SK-N-MC (cell line): ENCODE results near the gene ERG28.

ENCODE experiments used
- DNase-seq: peaks from one replicate; pipeline ENCODE4 v3.0.0-alpha.2; 2011; ENCODE audit warnings: low read depth, low spot score
- H3K27ac ChIP-seq: fragments of 200-600 bp; sonication (generic); 2 replicates; pipeline ENCODE4 v1.5.1; 2016; ENCODE audit warnings: mixed run types
- H3K36me3 ChIP-seq: fragments of 200-600 bp; sonication (generic); 2 replicates; pipeline ENCODE4 v1.6.1; 2017; ENCODE audit warnings: antibody characterized with exemption, low read length, mixed read lengths; ENCODE audit not compliant: insufficient read depth
- H3K4me3 ChIP-seq: fragments of 200-600 bp; sonication (generic); 2 replicates; pipeline ENCODE4 v1.5.1; 2016
- H3K9ac ChIP-seq: fragments of 200-600 bp; sonication (generic); 2 replicates; pipeline ENCODE4 v1.8.0; 2017; ENCODE audit warnings: mixed run types, mixed read lengths; ENCODE audit not compliant: insufficient read length
- H3K9me3 ChIP-seq: fragments of 200-600 bp; sonication (generic); 2 replicates; pipeline ENCODE4 v1.6.1; 2017; ENCODE audit warnings: low read depth, mild to moderate bottlenecking, antibody characterized with exemption, low read length, moderate library complexity, mixed read lengths
- EZH2 ChIP-seq: fragments of 200-600 bp; sonication (generic); IDR thresholded peaks from one replicate; pipeline ENCODE4 v1.6.1; 2017; ENCODE audit warnings: antibody characterized with exemption
- FOXP2 ChIP-seq: optimal IDR thresholded peaks from 2 replicates; pipeline ENCODE3; 2011; ENCODE audit warnings: mild to moderate bottlenecking, moderate library complexity; ENCODE audit not compliant: insufficient read depth; ENCODE audit errors: extremely low read length, control extremely low read depth
- POLR2AphosphoS5 ChIP-seq: IDR thresholded peaks from 2 replicates; pipeline ENCODE4 v1.6.1; 2012; ENCODE audit warnings: mild to moderate bottlenecking, low read depth, low read length, borderline replicate concordance

The ERG28 gene

DNA sequence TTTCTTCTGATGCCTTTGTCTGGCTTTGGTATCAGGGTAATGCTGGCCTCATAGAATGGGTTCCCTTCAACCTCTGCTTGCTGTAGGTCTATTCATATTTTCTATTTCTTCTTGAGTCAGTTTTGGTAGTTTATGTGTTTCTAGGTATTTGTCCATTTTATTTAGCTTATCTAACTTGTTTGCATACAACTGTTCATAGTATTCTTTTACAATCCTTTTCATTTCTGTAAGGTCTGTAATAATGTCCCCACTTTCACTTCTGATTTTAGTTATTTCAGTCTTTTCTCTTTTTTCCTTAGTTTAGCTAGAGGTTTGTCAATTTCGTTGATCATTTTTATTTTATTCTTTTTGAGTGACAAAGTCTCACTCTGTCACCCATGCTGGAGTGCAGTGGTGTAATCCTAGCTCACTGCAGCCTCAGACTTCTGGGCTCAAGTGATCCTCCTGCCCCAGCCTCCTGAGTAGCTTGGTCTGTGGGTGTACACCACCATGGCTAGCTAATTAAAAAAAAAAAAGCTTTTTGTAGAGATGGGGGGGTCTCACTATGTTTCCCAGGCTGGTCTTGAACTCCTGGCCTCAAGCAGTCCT lies 12.0 kb upstream of the ERG28 start:
- no peaks in the 10 kb centered on the region for H3K9me3 ChIP-seq
- no peak for DNase-seq
- no peak overlapping the region for H3K9ac ChIP-seq
- H3K36me3 ChIP-seq = peaks cover 49% of the 10 kb centered on the region
- TF ChIP-seq POLR2AphosphoS5 (no peak), EZH2 (no peak), FOXP2 (no peak)
- no peak overlapping the region for H3K4me3 ChIP-seq
- no peak overlapping the region for H3K27ac ChIP-seq

DNA sequence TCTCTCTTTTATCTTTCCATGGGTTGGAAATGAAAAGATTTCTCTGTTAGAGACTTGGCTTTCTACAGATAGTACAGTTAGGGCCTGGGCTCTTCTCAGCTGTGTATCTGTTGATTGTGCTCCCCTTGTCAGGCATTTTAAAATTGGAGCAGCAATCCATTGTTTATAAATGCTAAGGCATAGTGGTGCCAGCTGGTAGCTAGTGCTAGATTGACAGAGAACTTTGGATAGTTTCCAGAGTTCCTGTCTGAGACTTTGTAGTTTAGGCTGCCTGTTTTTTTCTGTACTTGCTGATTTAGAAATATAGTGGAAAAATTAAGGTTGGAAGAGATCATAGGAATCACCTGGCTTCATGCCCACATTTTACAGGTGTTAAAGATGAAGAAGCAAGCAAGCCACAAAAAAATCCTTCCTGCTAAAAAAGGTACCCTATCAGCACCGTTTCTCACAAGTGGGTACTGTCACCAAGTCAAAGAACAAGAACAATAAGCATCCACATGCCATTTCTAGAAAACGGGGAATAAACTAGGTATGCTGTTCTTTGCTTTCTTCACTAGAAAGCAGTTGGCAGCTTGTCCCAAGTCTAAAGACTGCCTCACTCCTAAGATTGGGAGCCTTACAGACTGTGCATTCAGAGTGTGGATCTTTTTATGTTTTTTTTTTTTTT lies 6.6 kb upstream of the ERG28 start:
- no peak overlapping the region for H3K27ac ChIP-seq
- no peak for DNase-seq
- H3K9ac ChIP-seq = no peak overlapping the region
- H3K9me3 ChIP-seq = no peaks in the 10 kb centered on the region
- no peak for TF ChIP-seq FOXP2
- no peak overlapping the region for H3K4me3 ChIP-seq
- H3K36me3 ChIP-seq = peaks cover 56% of the 10 kb centered on the region

DNA sequence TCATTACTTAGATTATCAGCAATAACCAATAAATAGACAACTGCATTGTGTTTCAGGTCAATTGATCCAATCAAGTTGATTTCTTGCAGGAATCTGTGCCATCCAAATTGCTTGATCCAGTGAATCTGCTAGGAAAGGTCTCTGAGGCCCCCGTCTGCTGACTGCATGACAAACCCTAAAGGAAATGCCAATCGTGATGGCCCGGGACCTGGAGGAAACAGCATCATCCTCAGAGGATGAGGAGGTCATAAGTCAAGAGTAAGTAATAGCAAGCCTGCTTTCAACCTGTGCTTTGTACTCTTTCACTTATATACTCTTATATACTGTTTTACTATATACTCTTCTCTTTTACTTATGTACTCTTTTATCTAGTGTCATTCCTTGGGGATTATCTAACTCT lies 2.3 kb upstream of the ERG28 start:
- no peaks in the 10 kb centered on the region for H3K9me3 ChIP-seq
- TF ChIP-seq EZH2 (no peak), POLR2AphosphoS5 (no peak), FOXP2 (no peak)
- no peak overlapping the region for H3K9ac ChIP-seq
- peak overlapping the region; percentile 15; the same call in 1 of the 2 replicates for H3K4me3 ChIP-seq
- peaks cover 30% of the 10 kb centered on the region for H3K36me3 ChIP-seq
- no peak overlapping the region for H3K27ac ChIP-seq
- DNase-seq = no peak

DNA sequence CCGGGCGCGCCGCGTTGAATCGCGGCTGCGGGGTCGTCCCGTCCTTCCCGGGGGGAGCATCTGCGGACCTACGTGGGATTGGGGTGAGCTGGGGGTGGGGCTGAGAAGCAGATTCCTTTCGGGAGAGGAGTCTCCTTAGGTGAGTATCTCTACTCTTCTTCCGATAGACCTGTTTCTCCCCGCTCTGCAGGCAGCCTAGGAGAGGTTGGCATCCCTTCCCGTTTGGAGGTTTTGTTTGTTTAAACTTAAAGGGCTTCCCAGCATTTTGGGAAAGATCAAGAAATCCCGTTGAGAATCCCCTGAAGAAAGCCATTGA lies 781 bp upstream of the ERG28 start:
- TF ChIP-seq EZH2 (no peak), POLR2AphosphoS5 (no peak)
- DNase-seq = no peak

DNA sequence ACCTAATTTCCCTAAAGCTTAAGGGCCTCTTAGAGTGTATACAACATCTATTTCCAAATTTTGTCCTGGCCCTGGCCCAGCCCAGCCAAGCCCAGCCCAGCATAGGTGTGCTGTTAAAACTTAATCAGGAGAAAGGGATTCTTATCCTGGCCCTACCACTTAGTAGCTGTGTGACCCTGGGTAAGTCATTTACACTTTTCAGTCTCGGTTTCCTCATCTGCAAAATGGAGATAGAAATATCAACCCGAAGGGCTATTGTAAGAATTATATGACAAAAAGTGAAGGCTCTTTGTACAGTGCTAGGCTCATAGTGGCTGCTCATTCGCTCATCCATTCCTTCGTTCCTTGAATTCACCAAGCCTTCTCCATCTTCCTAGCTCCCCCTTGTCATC lies 442 bp downstream of the ERG28 start:
- Histone ChIP-seq H3K4me3 (peak overlapping the region; percentile 78), H3K36me3 (peaks cover 53% of the 10 kb centered on the region), H3K9ac (peak overlapping the region; percentile 53), H3K27ac (no peak overlapping the region), H3K9me3 (no peaks in the 10 kb centered on the region)
- no peak for DNase-seq
- no peak for TF ChIP-seq EZH2
- TF ChIP-seq FOXP2 = no peak
- no peak for TF ChIP-seq POLR2AphosphoS5

More for the DNA sequence above, 781 bp upstream of the ERG28 start:
- H3K4me3 ChIP-seq = peak overlapping the region; percentile 78
- H3K9ac ChIP-seq = peak overlapping the region; percentile 74
- no peaks in the 10 kb centered on the region for H3K9me3 ChIP-seq
- H3K36me3 ChIP-seq = peaks cover 43% of the 10 kb centered on the region
- H3K27ac ChIP-seq = no peak overlapping the region

DNA sequence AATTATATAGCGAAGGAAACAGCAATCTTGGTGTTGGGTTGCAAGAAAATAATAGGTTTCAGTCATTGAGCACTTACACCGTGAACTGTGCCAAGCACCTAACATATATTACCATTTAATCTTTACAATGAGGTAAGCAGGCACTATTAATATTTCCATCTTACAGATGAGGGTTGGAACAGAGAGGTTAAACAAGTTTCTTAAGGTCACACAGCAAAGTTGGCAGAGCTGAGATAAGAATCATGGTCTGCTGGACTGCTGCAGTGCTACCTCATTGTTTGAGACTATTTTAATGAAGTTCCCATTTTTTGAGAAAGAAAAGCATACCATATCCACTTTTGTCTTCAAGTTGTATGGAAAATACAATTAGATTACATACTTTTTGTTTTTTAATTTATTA lies 1.7 kb downstream of the ERG28 start:
- Histone ChIP-seq H3K4me3 (no peak overlapping the region), H3K9ac (peak overlapping the region; percentile 25), H3K36me3 (peaks cover 53% of the 10 kb centered on the region), H3K27ac (no peak overlapping the region), H3K9me3 (no peaks in the 10 kb centered on the region)
- DNase-seq = no peak
- TF ChIP-seq FOXP2 (no peak), EZH2 (no peak), POLR2AphosphoS5 (no peak)

DNA sequence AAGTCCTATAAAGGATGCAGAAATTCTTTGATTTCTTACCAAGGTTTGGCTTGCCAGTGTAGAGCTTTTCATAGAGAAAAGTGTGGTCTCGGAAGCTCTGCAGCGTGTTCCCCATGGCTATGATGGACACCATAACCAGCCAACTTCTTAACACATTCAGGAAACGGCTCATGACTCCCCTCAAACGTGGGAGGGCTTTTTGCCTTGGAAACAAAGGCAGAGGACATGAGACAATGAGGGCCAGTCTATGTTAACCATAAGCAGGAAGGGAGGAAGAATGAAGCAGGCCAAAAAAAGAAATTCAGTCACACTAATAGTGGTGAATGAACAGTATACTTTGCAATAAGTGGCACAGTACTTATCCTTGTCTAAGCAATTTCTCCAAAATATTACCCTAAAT lies 3.3 kb downstream of the ERG28 start:
- no peaks in the 10 kb centered on the region for H3K9me3 ChIP-seq
- H3K36me3 ChIP-seq = peaks cover 59% of the 10 kb centered on the region
- no peak for TF ChIP-seq EZH2
- no peak for TF ChIP-seq POLR2AphosphoS5
- TF ChIP-seq FOXP2 = no peak
- H3K9ac ChIP-seq = no peak overlapping the region
- DNase-seq = no peak
- H3K27ac ChIP-seq = no peak overlapping the region
- no peak overlapping the region for H3K4me3 ChIP-seq

DNA sequence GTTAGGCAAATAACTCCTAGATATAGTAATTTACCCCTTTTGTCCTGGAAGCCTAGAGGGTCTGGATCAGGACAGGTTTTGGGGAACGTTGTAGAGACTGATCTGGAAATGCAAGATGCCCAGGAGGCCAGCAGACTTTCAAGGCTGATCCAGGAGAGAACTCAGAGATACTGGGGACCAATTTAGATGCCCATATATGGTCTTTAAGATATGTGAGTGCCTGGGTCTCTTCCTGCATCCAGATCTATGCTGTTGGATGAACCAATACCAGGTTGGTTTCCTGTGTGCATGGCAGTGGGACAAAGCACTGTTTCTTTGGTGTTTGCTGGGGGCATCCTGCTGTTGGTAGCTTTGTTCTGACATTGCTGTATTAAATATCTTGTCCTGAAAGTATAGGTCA lies 5.4 kb downstream of the ERG28 start:
- Histone ChIP-seq H3K27ac (no peak overlapping the region), H3K4me3 (no peak overlapping the region), H3K9ac (no peak overlapping the region), H3K9me3 (no peaks in the 10 kb centered on the region), H3K36me3 (peaks cover 80% of the 10 kb centered on the region)
- TF ChIP-seq EZH2 = no peak
- TF ChIP-seq FOXP2 = no peak
- no peak for TF ChIP-seq POLR2AphosphoS5
- no peak for DNase-seq
